Measurements from ENCODE around the gene ABCC6. TPM values are rescaled to one million over a fixed set of nuclear protein-coding genes. Genes with fewer than 3 reads are reported as not detected.

The ABCC6 gene
- total and polyA plus RNA-seq, 2 of the 4 experiments (the other 2 are of a cell fraction): 0.36 to 1.3 TPM

GRCh38 chr16:16148755-16149154 is 74.5 kb downstream of the ABCC6 start:
- Histone ChIP-seq H3K9me3 (ENCODE audit: control insufficient read depth, insufficient read depth, low read length) (no peaks in the 10 kb centered on the region), H2AK5ac (ENCODE audit: low read depth, low read length) (no peak overlapping the region), H3K56ac (ENCODE audit: extremely low read depth, insufficient read depth, low read length) (no peak overlapping the region), H4K5ac (ENCODE audit: low read depth, low read length) (no peak overlapping the region), H4K91ac (ENCODE audit: insufficient read depth, low read depth, low read length) (no peak overlapping the region), H3K4me2 (ENCODE audit: low read depth, low read length) (no peak overlapping the region), H4K20me1 (ENCODE audit: insufficient read depth, low read length) (peaks cover 63% of the 10 kb centered on the region), H2AK9ac (replicated peaks; ENCODE audit: low read depth, low read length, poor library complexity) (no peak overlapping the region), H3K4ac (ENCODE audit: low read depth, low read length) (no peak overlapping the region), H2BK120ac (ENCODE audit: low read depth, low read length) (no peak overlapping the region), H3K23ac (ENCODE audit: low read depth, low read length) (no peak overlapping the region), H3K4me3 (ENCODE audit: insufficient read depth, low read depth, low read length) (no peak overlapping the region), H3K36me3 (ENCODE audit: control insufficient read depth, insufficient read depth, low read length) (peaks cover 38% of the 10 kb centered on the region), H3K27me3 (ENCODE audit: control insufficient read depth, insufficient read depth, low read length) (no peaks in the 10 kb centered on the region), H3K4me1 (ENCODE audit: control insufficient read depth, insufficient read depth, low read length) (peaks cover 11% of the 10 kb centered on the region), H3K9ac (ENCODE audit: low read depth, low read length) (no peak overlapping the region), H3K9me1 (ENCODE audit: insufficient read depth, low read length) (peaks cover 19% of the 10 kb centered on the region), H2BK5ac (ENCODE audit: low read depth, low read length, poor library complexity, severe bottlenecking) (no peak overlapping the region), H3K79me1 (ENCODE audit: low read depth in 1 of 2, low read length in 2 of 2) (peaks cover 5 to 44% of the 10 kb centered on the region in 2 experiments; a peak in 2 of 4 replicates), H2BK15ac (ENCODE audit: low read depth, low read length) (no peak overlapping the region), H3K27ac (ENCODE audit: insufficient read depth, low read length) (no peak overlapping the region), H4K8ac (ENCODE audit: low read depth in 2 of 2, low read length in 2 of 2) (no peak overlapping the region), H3K14ac (replicated peaks; ENCODE audit: low read depth, low read length) (no peak overlapping the region), H2AFZ (replicated peaks; ENCODE audit: low read length, poor library complexity) (no peak overlapping the region), H2BK20ac (ENCODE audit: low read depth, low read length) (no peak overlapping the region), H3K18ac (ENCODE audit: low read depth, low read length) (no peak overlapping the region)
- CTCF ChIA-PET: no interaction called here
- no peak for DNase-seq
- POLR2A ChIA-PET (ENCODE audit: unreplicated experiment): no interaction called here
- in situ Hi-C loops (cut with MboI; ENCODE audit: low sequenced_read_pairs) (no loop called here), intact Hi-C loops (cut with micrococcal nuclease) (no loop called here), dilution Hi-C loops (cut with HindIII; ENCODE audit: low sequenced_read_pairs, unreplicated experiment) (no loop called here)
- no peak for ATAC-seq (ENCODE audit: low read depth)
- TF ChIP-seq BHLHE40 (IDR thresholded peaks at IDR 0.05; ENCODE audit: low read depth, low read length): no peak
- TF ChIP-seq SMC3 (IDR thresholded peaks at IDR 0.05; ENCODE audit: low read depth, low read length): no peak
- no peak for TF ChIP-seq CHD1 (IDR thresholded peaks at IDR 0.05; ENCODE audit: low read depth, low read length)
- no peak for TF ChIP-seq CEBPB (IDR thresholded peaks at IDR 0.05; ENCODE audit: low read depth, low read length)
- no peak for TF ChIP-seq CTCF (conservative IDR thresholded peaks at IDR 0.05; ENCODE audit: low read depth, low read length)
- TF ChIP-seq MAFK (IDR thresholded peaks at IDR 0.05; ENCODE audit: low read depth, low read length): no peak
- TF ChIP-seq MAZ (IDR thresholded peaks at IDR 0.05; ENCODE audit: borderline replicate concordance, low read depth, low read length): no peak
- TF ChIP-seq, protein P1, sequence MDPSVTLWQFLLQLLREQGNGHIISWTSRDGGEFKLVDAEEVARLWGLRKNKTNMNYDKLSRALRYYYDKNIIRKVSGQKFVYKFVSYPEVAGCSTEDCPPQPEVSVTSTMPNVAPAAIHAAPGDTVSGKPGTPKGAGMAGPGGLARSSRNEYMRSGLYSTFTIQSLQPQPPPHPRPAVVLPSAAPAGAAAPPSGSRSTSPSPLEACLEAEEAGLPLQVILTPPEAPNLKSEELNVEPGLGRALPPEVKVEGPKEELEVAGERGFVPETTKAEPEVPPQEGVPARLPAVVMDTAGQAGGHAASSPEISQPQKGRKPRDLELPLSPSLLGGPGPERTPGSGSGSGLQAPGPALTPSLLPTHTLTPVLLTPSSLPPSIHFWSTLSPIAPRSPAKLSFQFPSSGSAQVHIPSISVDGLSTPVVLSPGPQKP (IDR thresholded peaks at IDR 0.05; ENCODE audit: borderline replicate concordance, low read depth, low read length): no peak
- no peak for TF ChIP-seq RFX5 (IDR thresholded peaks at IDR 0.05; ENCODE audit: low read depth, low read length)
- TF ChIP-seq NFE2L2 (IDR thresholded peaks at IDR 0.05; ENCODE audit: low read depth, low read length): no peak
- TF ChIP-seq USF2 (IDR thresholded peaks at IDR 0.05; ENCODE audit: low read depth, low read length): no peak
- TF ChIP-seq MXI1 (IDR thresholded peaks at IDR 0.05; ENCODE audit: borderline replicate concordance, low read depth, low read length): no peak
- TF ChIP-seq RCOR1 (IDR thresholded peaks at IDR 0.05; ENCODE audit: insufficient replicate concordance, low read length): no peak
- TF ChIP-seq RAD21 (IDR thresholded peaks at IDR 0.05; ENCODE audit: low read length): no peak
- no peak for TF ChIP-seq FOS (IDR thresholded peaks at IDR 0.05; ENCODE audit: low read depth, low read length)
- TF ChIP-seq POLR2A (IDR thresholded peaks at IDR 0.05; ENCODE audit: low read depth, low read length): no peak
- BruUV-seq (replicated peaks): no TSS peak
- WGBS, 2 experiments (ENCODE audit: extremely low coverage in 2 of 2, insufficient read length in 1 of 2): 100% methylated on average over 1 of the region's 9 CpGs; no CpG with 5 or more reads in 1 of the 2 experiments

All from IMR-90 (cell line).